Medulla oblongata (tissue), 1 donor: ENCODE results near the gene ISLR2.
"Not testable (repeated sequence)": the region's sequence is repeated elsewhere in the genome, so short reads cannot be mapped to it uniquely, and the experiment has no call there.

ENCODE experiments used
- DNase-seq: peaks from one replicate; pipeline ENCODE4 v3.0.0-alpha.2; 2015; ENCODE audit errors: extremely low spot score

ISLR2 gene

GRCh38 chr15:74130155-74130848 lies at the start of gene ISLR2:
TSS of gene ISLR2 (plus strand) at chr15:74130586. CDS start at chr15:74132755, 2,169 bp downstream.
- DNase-seq: no peak

GRCh38 chr15:74082450-74082849 lies 47.9 kb upstream of the ISLR2 start, which contains the start of gene GOLGA6A:
TSS of gene GOLGA6A (minus strand) at chr15:74082550. CDS start at chr15:74082509, 41 bp downstream.
- not testable (repeated sequence) for DNase-seq

- DNase-seq: not testable (repeated sequence)
Measured at GRCh38 chr15:74094567-74094966, 35.8 kb upstream of the ISLR2 start.

GRCh38 chr15:74095610-74096009 lies 34.8 kb upstream of the ISLR2 start:
- not testable (repeated sequence) for DNase-seq

GRCh38 chr15:74096753-74097474 lies 33.5 kb upstream of the ISLR2 start:
- not testable (repeated sequence) for DNase-seq

GRCh38 chr15:74099963-74100733 lies 30.2 kb upstream of the ISLR2 start:
- peak; percentile 90 for DNase-seq

GRCh38 chr15:74108111-74108510 lies 22.3 kb upstream of the ISLR2 start:
- no peak for DNase-seq

- not testable (repeated sequence) for DNase-seq
Measured at GRCh38 chr15:74108611-74109010, 21.8 kb upstream of the ISLR2 start.

GRCh38 chr15:74109713-74110112 lies 20.7 kb upstream of the ISLR2 start:
- no peak for DNase-seq

GRCh38 chr15:74120426-74120825 lies 10.0 kb upstream of the ISLR2 start:
- no peak for DNase-seq

GRCh38 chr15:74121039-74121438 lies 9.3 kb upstream of the ISLR2 start:
- no peak for DNase-seq

- no peak for DNase-seq
Measured at GRCh38 chr15:74121858-74122257, 8.5 kb upstream of the ISLR2 start.

- DNase-seq: no peak
Measured at GRCh38 chr15:74122403-74123130, 7.8 kb upstream of the ISLR2 start.

GRCh38 chr15:74123131-74123429 lies 7.3 kb upstream of the ISLR2 start:
- no peak for DNase-seq

GRCh38 chr15:74123658-74124057 lies 6.7 kb upstream of the ISLR2 start:
- DNase-seq: no peak

GRCh38 chr15:74124196-74124595 lies 6.2 kb upstream of the ISLR2 start:
- no peak for DNase-seq

GRCh38 chr15:74124759-74125158 lies 5.6 kb upstream of the ISLR2 start:
- DNase-seq: no peak

GRCh38 chr15:74127255-74127953 lies 3.0 kb upstream of the ISLR2 start:
- DNase-seq: peak; percentile 81

- DNase-seq: no peak
Measured at GRCh38 chr15:74127954-74128784, 2.2 kb upstream of the ISLR2 start.
